Smooth muscle cell (in vitro differentiated cells): Measurements from ENCODE around the gene DNM3. TPM values are rescaled to one million over a fixed set of nuclear protein-coding genes. Genes with fewer than 3 reads are reported as not detected.

ENCODE experiments used
- DNase-seq: peaks from one replicate; lab custom pipeline; 2025; ENCODE audit not compliant: unreplicated experiment; lab: John Stamatoyannopoulos, UW
- H2AFZ ChIP-seq: fragments of 200-600 bp; sonication (generic); 2 replicates; pipeline ENCODE4 v1.6.0; 2016; ENCODE audit warnings: antibody characterized with exemption, low read depth, mild to moderate bottlenecking
- H3F3A ChIP-seq: fragments of 200-600 bp; sonication (generic); 2 replicates; pipeline ENCODE4 v1.6.0; 2017; ENCODE audit warnings: antibody characterized with exemption, low read depth
- H3K27ac ChIP-seq: fragments of 200-600 bp; sonication (generic); 2 replicates; pipeline ENCODE4 v1.5.1; 2016; ENCODE audit warnings: low read depth, mild to moderate bottlenecking
- H3K27me3 ChIP-seq: fragments of 200-600 bp; sonication (generic); 2 replicates; pipeline ENCODE4 v1.6.1; 2016; ENCODE audit warnings: low read depth, mild to moderate bottlenecking
- H3K36me3 ChIP-seq: fragments of 200-600 bp; sonication (generic); 2 replicates; pipeline ENCODE4 v1.5.1; 2016; ENCODE audit warnings: low read depth
- H3K4me1 ChIP-seq: fragments of 200-600 bp; sonication (generic); 2 replicates; pipeline ENCODE4 v1.5.1; 2016; ENCODE audit warnings: low read depth
- H3K4me2 ChIP-seq: fragments of 200-600 bp; sonication (generic); 2 replicates; pipeline ENCODE4 v1.6.0; 2016; ENCODE audit warnings: mild to moderate bottlenecking
- H3K4me3 ChIP-seq: fragments of 200-600 bp; sonication (generic); 2 replicates; pipeline ENCODE4 v1.5.1; 2016; ENCODE audit warnings: mild to moderate bottlenecking
- H3K79me2 ChIP-seq: fragments of 200-600 bp; sonication (generic); 2 replicates; pipeline ENCODE4 v1.6.0; 2016; ENCODE audit warnings: low read depth, mild to moderate bottlenecking
- H3K9ac ChIP-seq: fragments of 200-600 bp; sonication (generic); 2 replicates; pipeline ENCODE4 v1.6.0; 2016; ENCODE audit warnings: low read depth
- H3K9me3 ChIP-seq: fragments of 200-600 bp; sonication (generic); replicated peaks from 2 replicates; pipeline ENCODE4 v1.5.1; 2016; ENCODE audit warnings: low read depth
- H4K20me1 ChIP-seq: fragments of 200-600 bp; sonication (generic); 2 replicates; pipeline ENCODE4 v1.6.0; 2016; ENCODE audit warnings: low read depth
- WGBS: methylation state at CpG from one replicate; pipeline ENCODE4 v1.1.7; 2016; ENCODE audit warnings: low lambda C conversion rate; 5-methylcytosine and 5-hydroxymethylcytosine counted together
- polyA plus RNA-seq: library from polyadenylated mRNA; unstranded; fragments of >200 nt; fragmentation: Nextera tagmentation; extraction: Ambion mirVana; gene quantifications from 2 replicates; pipeline ENCODE4 v1.2.1, GENCODE V29; 2016
- total RNA-seq: library from RNA; depleted of rRNA; stranded (reverse); fragments of >200 nt; gene quantifications from 2 replicates; pipeline ENCODE4 v1.2.3, GENCODE V29; 2014
- TF ChIP-seq, protein P1 (sequence below): fragments of 200-600 bp; sonication (generic); IDR thresholded peaks from 2 replicates; pipeline ENCODE4 v1.5.1; 2017; ENCODE audit warnings: borderline replicate concordance, mild to moderate bottlenecking, antibody characterized with exemption; ENCODE audit not compliant: insufficient read depth, poor library complexity, severe bottlenecking

DNM3 gene
- total and polyA plus RNA-seq, 2 experiments from 2014 or later, result 1.7 to 3.0 TPM

DNA sequence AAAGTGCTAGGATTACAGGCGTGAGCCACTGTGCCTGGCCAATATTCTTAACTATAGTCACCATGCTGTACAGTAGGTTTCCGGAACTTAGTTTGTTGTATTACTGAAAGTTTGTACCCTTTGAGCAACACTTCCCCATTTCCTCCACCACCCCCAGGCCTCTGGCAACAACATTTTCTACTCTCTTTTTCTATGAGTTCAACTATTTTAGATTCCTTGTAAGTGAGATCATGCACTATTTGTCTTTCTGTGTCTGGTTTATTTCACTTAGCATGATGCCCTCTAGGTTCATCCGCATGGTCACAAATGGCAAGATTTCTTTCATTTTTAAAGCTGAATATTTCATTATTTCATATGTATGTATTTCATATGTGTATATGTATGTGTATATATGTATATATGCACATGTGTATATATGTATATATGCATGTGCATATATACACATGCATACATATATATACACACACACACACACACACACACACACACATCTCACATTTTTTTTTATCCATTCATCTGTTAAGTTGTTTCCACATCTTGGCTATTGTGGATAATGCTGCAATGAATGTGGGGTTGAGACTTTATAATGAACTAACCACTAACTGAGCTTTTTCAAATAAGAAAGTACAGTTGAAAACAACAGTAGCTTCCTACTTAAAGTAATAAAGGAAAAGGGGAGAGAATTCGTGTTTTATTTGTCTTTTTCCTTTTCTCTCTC is 322.4 kb downstream of the DNM3 start:
- H3F3A ChIP-seq, result peaks cover 3% of the 10 kb centered on the region
- peak overlapping the region; percentile 48 for H3K4me2 ChIP-seq
- no peaks in the 10 kb centered on the region for H3K79me2 ChIP-seq
- no peaks in the 10 kb centered on the region for H3K9me3 ChIP-seq
- H2AFZ ChIP-seq, result no peak overlapping the region
- H3K27ac ChIP-seq, result peak overlapping the region; percentile 80
- TF ChIP-seq, protein P1, sequence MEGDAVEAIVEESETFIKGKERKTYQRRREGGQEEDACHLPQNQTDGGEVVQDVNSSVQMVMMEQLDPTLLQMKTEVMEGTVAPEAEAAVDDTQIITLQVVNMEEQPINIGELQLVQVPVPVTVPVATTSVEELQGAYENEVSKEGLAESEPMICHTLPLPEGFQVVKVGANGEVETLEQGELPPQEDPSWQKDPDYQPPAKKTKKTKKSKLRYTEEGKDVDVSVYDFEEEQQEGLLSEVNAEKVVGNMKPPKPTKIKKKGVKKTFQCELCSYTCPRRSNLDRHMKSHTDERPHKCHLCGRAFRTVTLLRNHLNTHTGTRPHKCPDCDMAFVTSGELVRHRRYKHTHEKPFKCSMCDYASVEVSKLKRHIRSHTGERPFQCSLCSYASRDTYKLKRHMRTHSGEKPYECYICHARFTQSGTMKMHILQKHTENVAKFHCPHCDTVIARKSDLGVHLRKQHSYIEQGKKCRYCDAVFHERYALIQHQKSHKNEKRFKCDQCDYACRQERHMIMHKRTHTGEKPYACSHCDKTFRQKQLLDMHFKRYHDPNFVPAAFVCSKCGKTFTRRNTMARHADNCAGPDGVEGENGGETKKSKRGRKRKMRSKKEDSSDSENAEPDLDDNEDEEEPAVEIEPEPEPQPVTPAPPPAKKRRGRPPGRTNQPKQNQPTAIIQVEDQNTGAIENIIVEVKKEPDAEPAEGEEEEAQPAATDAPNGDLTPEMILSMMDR, result no peak
- DNase-seq, result no peak
- H3K4me1 ChIP-seq, result no peaks in the 10 kb centered on the region
- H3K9ac ChIP-seq, result no peak overlapping the region
- no peaks in the 10 kb centered on the region for H3K36me3 ChIP-seq
- no peaks in the 10 kb centered on the region for H3K27me3 ChIP-seq
- no peaks in the 10 kb centered on the region for H4K20me1 ChIP-seq
- WGBS, result 47% methylated on average over 4 of the region's 4 CpGs
- H3K4me3 ChIP-seq, result no peak overlapping the region

- Histone ChIP-seq H3K4me1 (peaks cover 7% of the 10 kb centered on the region), H3K79me2 (no peaks in the 10 kb centered on the region), H4K20me1 (no peaks in the 10 kb centered on the region), H3K36me3 (no peaks in the 10 kb centered on the region), H3F3A (peaks cover 6% of the 10 kb centered on the region), H3K27ac (peak overlapping the region; percentile 80), H3K9me3 (no peaks in the 10 kb centered on the region), H3K4me2 (no peak overlapping the region), H3K9ac (no peak overlapping the region), H3K27me3 (no peaks in the 10 kb centered on the region), H3K4me3 (no peak overlapping the region), H2AFZ (no peak overlapping the region)
- WGBS, result 81% methylated on average over 2 of the region's 2 CpGs
- no peak for DNase-seq
- TF ChIP-seq, protein P1, result no peak
These were observed 324.1 kb downstream of the DNM3 start for GRCh38 chr1:172165403-172165802.

- peak overlapping the region; percentile 17 for H3K4me2 ChIP-seq
- H3K9ac ChIP-seq, result no peak overlapping the region
- peaks cover 11% of the 10 kb centered on the region for H3K4me1 ChIP-seq
- H3K9me3 ChIP-seq, result no peaks in the 10 kb centered on the region
- no peaks in the 10 kb centered on the region for H4K20me1 ChIP-seq
- H3K27ac ChIP-seq, result peak overlapping the region; percentile 44
- 24% methylated on average over 4 of the region's 4 CpGs for WGBS
- no peak for DNase-seq
- no peaks in the 10 kb centered on the region for H3K27me3 ChIP-seq
- no peaks in the 10 kb centered on the region for H3K36me3 ChIP-seq
- TF ChIP-seq, protein P1, result no peak
- peak overlapping the region; percentile 0 for H3K4me3 ChIP-seq
- H3K79me2 ChIP-seq, result no peaks in the 10 kb centered on the region
- H2AFZ ChIP-seq, result no peak overlapping the region
- peaks cover 6% of the 10 kb centered on the region for H3F3A ChIP-seq
These were observed 326.7 kb downstream of the DNM3 start for GRCh38 chr1:172167796-172168596.
